ENCODE data around the gene LRRC8B. TPM values are rescaled to one million over a fixed set of nuclear protein-coding genes. Genes with fewer than 3 reads are reported as not detected.
A peak's percentile ranks its signal among the peaks of the same experiment; 100 is the strongest.

The LRRC8B gene
- total RNA-seq, 1 donor from 2014 or later: 19.1 TPM

- POLR2A ChIA-PET: no interaction called here
- CTCF ChIA-PET: interaction anchor here (1.6 kb wide), 1 partner anchor 152 kb away, joined by 8 read pairs; no protein-coding TSS in a partner anchor
- DNase-seq: no peak
Measured at GRCh38 chr1:89610457-89611011, 85.9 kb downstream of the LRRC8B start.

GRCh38 chr1:89611721-89612120 is 87.1 kb downstream of the LRRC8B start:
- ATAC-seq (ENCODE audit: low read depth): peak; percentile 56
- Mint-ChIP-seq H3K9me3 (no peaks in the 10 kb centered on the region), H3K4me1 (peaks cover 49% of the 10 kb centered on the region), H3K36me3 (ENCODE audit: low read depth) (no peaks in the 10 kb centered on the region), H3K4me3 (no peak overlapping the region), H3K27ac (peak overlapping the region; percentile 35), H3K27me3 (no peaks in the 10 kb centered on the region)
- intact Hi-C loops (cut with micrococcal nuclease): loop anchor here (2.0 kb wide), 1 partner anchor 15 kb away; no protein-coding TSS in a partner anchor
- TF ChIP-seq CTCF (IDR thresholded peaks at IDR 0.05): no peak
- POLR2A ChIA-PET: interaction anchor here (0.5 to 1.1 kb wide), 3 partner anchors 20 to 612 kb away, joined by 3 read pairs; no protein-coding TSS in a partner anchor
- CTCF ChIA-PET: interaction anchor here (1.1 to 1.6 kb wide), 3 partner anchors 10 to 151 kb away, joined by 3 to 8 read pairs (median 3); no protein-coding TSS in a partner anchor
- no peak for DNase-seq

More at GRCh38 chr1:89610457-89611011, 85.9 kb downstream of the LRRC8B start:
- no peak for ATAC-seq (ENCODE audit: low read depth)
- no peaks in the 10 kb centered on the region for H3K27me3 Mint-ChIP-seq
- H3K36me3 Mint-ChIP-seq (ENCODE audit: low read depth): no peaks in the 10 kb centered on the region
- intact Hi-C loops (cut with micrococcal nuclease): loop anchor here (2.0 kb wide), 1 partner anchor 16 kb away; no protein-coding TSS in a partner anchor
- H3K27ac Mint-ChIP-seq: no peak overlapping the region
- peaks cover 60% of the 10 kb centered on the region for H3K4me1 Mint-ChIP-seq
- no peak for TF ChIP-seq CTCF (IDR thresholded peaks at IDR 0.05)
- no peak overlapping the region for H3K4me3 Mint-ChIP-seq
- no peaks in the 10 kb centered on the region for H3K9me3 Mint-ChIP-seq

GRCh38 chr1:89613928-89614327 is 89.3 kb downstream of the LRRC8B start:
- ATAC-seq (ENCODE audit: low read depth) (no peak), DNase-seq (no peak)
- no peak overlapping the region for H3K27ac Mint-ChIP-seq
- intact Hi-C loops (cut with micrococcal nuclease): no loop called here
- H3K36me3 Mint-ChIP-seq (ENCODE audit: low read depth): peaks cover 4% of the 10 kb centered on the region
- ChIA-PET POLR2A (interaction anchor here (0.6 kb wide), 1 partner anchor 90 kb away, joined by 5 read pairs; no protein-coding TSS in a partner anchor), CTCF (interaction anchor here (0.7 to 1.7 kb wide), 2 partner anchors 13 to 19 kb away, joined by 3 to 6 read pairs; no protein-coding TSS in a partner anchor)
- H3K27me3 Mint-ChIP-seq: no peaks in the 10 kb centered on the region
- H3K9me3 Mint-ChIP-seq: peaks cover 4% of the 10 kb centered on the region
- no peak for TF ChIP-seq CTCF (IDR thresholded peaks at IDR 0.05)
- H3K4me3 Mint-ChIP-seq: no peak overlapping the region
- H3K4me1 Mint-ChIP-seq: peaks cover 28% of the 10 kb centered on the region

GRCh38 chr1:89615676-89616598 is 91.3 kb downstream of the LRRC8B start:
- ChIA-PET POLR2A (no interaction called here), CTCF (interaction anchor here (0.7 to 5.1 kb wide), 12 partner anchors 11 to 227 kb away, joined by 3 to 37 read pairs (median 4); partner anchors contain the start of gene LRRC8C)
- Mint-ChIP-seq H3K27ac (no peak overlapping the region), H3K4me3 (no peak overlapping the region), H3K9me3 (peaks cover 4% of the 10 kb centered on the region), H3K4me1 (peaks cover 12% of the 10 kb centered on the region), H3K36me3 (ENCODE audit: low read depth) (peaks cover 4% of the 10 kb centered on the region), H3K27me3 (no peaks in the 10 kb centered on the region)
- intact Hi-C loops (cut with micrococcal nuclease): loop anchor here (1.0 kb wide), 1 partner anchor 147 kb away; no protein-coding TSS in a partner anchor
- TF ChIP-seq CTCF (IDR thresholded peaks at IDR 0.05): no peak
- ATAC-seq (ENCODE audit: low read depth) (peak; percentile 72), DNase-seq (no peak)

Measured in activated B cell treated with CpG ODN at 0.5 μM for 24 hours (primary cell).